GM23338 (cell line): ENCODE data around the gene SMOC2. TPM values are rescaled to one million over a fixed set of nuclear protein-coding genes. Genes with fewer than 3 reads are reported as not detected.

Experiments
- ATAC-seq: fragments of 200-7000 bp; cut with Tn5 transposase; 3 replicates; pipeline ENCODE4 v1.9.1; 2020
- DNase-seq: peaks from one replicate; pipeline ENCODE4 v3.0.0-alpha.2; 2015; ENCODE audit warnings: low spot score
- H2AFZ ChIP-seq: fragments of 200-600 bp; sonication (generic); 2 replicates; pipeline ENCODE4 v1.8.0; 2016; ENCODE audit warnings: antibody characterized with exemption, mild to moderate bottlenecking, moderate library complexity
- H3F3A ChIP-seq: fragments of 200-600 bp; sonication (generic); replicated peaks from 2 replicates; pipeline ENCODE4 v1.8.0; 2017; ENCODE audit warnings: antibody characterized with exemption, mixed run types, low read depth
- H3K27ac ChIP-seq: fragments of 200-600 bp; sonication (generic); 2 replicates; pipeline ENCODE4 v1.6.1; 2016; ENCODE audit warnings: low read depth
- H3K27me3 ChIP-seq: fragments of 200-600 bp; sonication (generic); 2 replicates; pipeline ENCODE4 v1.8.0; 2016; ENCODE audit warnings: mild to moderate bottlenecking, mixed run types, moderate library complexity; ENCODE audit not compliant: insufficient read depth
- H3K36me3 ChIP-seq: fragments of 200-600 bp; sonication (generic); 2 replicates; pipeline ENCODE4 v1.8.0; 2016; ENCODE audit warnings: mild to moderate bottlenecking; ENCODE audit not compliant: insufficient read depth
- H3K4me1 ChIP-seq: fragments of 200-600 bp; sonication (generic); 2 replicates; pipeline ENCODE4 v1.8.0; 2016; ENCODE audit warnings: mild to moderate bottlenecking, moderate library complexity; ENCODE audit not compliant: insufficient read depth
- H3K4me2 ChIP-seq: fragments of 200-600 bp; sonication (generic); 2 replicates; pipeline ENCODE4 v1.7.1; 2017; ENCODE audit warnings: mixed run types
- H3K4me3 ChIP-seq: fragments of 200-600 bp; sonication (generic); 2 replicates; pipeline ENCODE4 v1.6.1; 2016; ENCODE audit warnings: mixed run types
- H3K79me2 ChIP-seq: fragments of 200-600 bp; sonication (generic); replicated peaks from 2 replicates; pipeline ENCODE4 v1.8.0; 2017; ENCODE audit warnings: mild to moderate bottlenecking; ENCODE audit not compliant: insufficient read depth
- H3K9me2 ChIP-seq: fragments of 200-600 bp; sonication (generic); 2 replicates; pipeline ENCODE4 v1.8.0; 2017; ENCODE audit not compliant: insufficient read depth
- H4K20me1 ChIP-seq: fragments of 200-600 bp; sonication (generic); replicated peaks from 2 replicates; pipeline ENCODE4 v1.8.0; 2017; ENCODE audit warnings: mild to moderate bottlenecking; ENCODE audit not compliant: insufficient read depth
- H3K27ac Mint-ChIP-seq: 2 replicates; pipeline ENCODE4 v1.8.0; 2020; ENCODE audit warnings: inconsistent platforms, mild to moderate bottlenecking, moderate library complexity, mixed read lengths
- H3K27me3 Mint-ChIP-seq: 3 replicates; pipeline ENCODE4 v1.8.0; 2022; ENCODE audit warnings: low read depth, mild to moderate bottlenecking, moderate library complexity, mixed read lengths, inconsistent platforms; ENCODE audit not compliant: insufficient read depth, poor library complexity
- H3K36me3 Mint-ChIP-seq: 3 replicates; pipeline ENCODE4 v1.8.0; 2021; ENCODE audit warnings: low read depth, mild to moderate bottlenecking, inconsistent platforms, moderate library complexity, mixed read lengths
- H3K4me1 Mint-ChIP-seq: 3 replicates; pipeline ENCODE4 v1.8.0; 2020; ENCODE audit warnings: mild to moderate bottlenecking, inconsistent platforms, mixed read lengths
- H3K4me3 Mint-ChIP-seq: 3 replicates; pipeline ENCODE4 v1.8.0; 2021; ENCODE audit warnings: moderate library complexity, mild to moderate bottlenecking, inconsistent platforms, mixed read lengths
- H3K9me3 Mint-ChIP-seq: 3 replicates; pipeline ENCODE4 v1.8.0; 2020; ENCODE audit warnings: moderate library complexity, mild to moderate bottlenecking, inconsistent platforms, mixed read lengths
- CREB1 ChIP-seq: fragments of 250-450 bp; sonication (Bioruptor Pico); IDR thresholded peaks from 2 replicates; pipeline ENCODE4 v1.5.0; 2020; ENCODE audit warnings: low read depth, mild to moderate bottlenecking, moderate library complexity
- CTCF ChIP-seq, 2 experiments: fragments of 200-600 bp in 1 of 2; sonication (generic) in 1 of 2; conservative IDR thresholded peaks; 2 replicates each; pipeline versions ENCODE4 v1.5.1 to v1.6.1; 2016 to 2017; ENCODE audit warnings: antibody characterized with exemption in 2 of 2, low read depth in 2 of 2, mild to moderate bottlenecking in 2 of 2, moderate library complexity in 1 of 2
- ETS1 ChIP-seq: IDR thresholded peaks from 2 replicates; pipeline ENCODE4 v1.6.1; 2016; ENCODE audit warnings: antibody characterized with exemption
- EZH2 ChIP-seq: fragments of 200-600 bp; sonication (generic); IDR thresholded peaks from one replicate; pipeline ENCODE4 v1.8.0; 2017; ENCODE audit warnings: antibody characterized with exemption, mild to moderate bottlenecking, low read depth; ENCODE audit not compliant: unreplicated experiment
- EZH2phosphoT487 ChIP-seq: fragments of 200-600 bp; sonication (generic); IDR thresholded peaks from one replicate; pipeline ENCODE4 v1.8.1; 2018; ENCODE audit warnings: antibody characterized with exemption; ENCODE audit not compliant: unreplicated experiment
- JUNB ChIP-seq: IDR thresholded peaks from one replicate; pipeline ENCODE4 v1.6.1; 2016; ENCODE audit warnings: antibody characterized with exemption; ENCODE audit not compliant: unreplicated experiment
- NANOG ChIP-seq: IDR thresholded peaks from 2 replicates; pipeline ENCODE4 v1.6.1; 2016; ENCODE audit warnings: antibody characterized with exemption, borderline replicate concordance
- POLR2AphosphoS5 ChIP-seq: IDR thresholded peaks from 2 replicates; pipeline ENCODE4 v1.6.1; 2016; ENCODE audit warnings: antibody characterized with exemption, low read depth
- REST ChIP-seq: IDR thresholded peaks from one replicate; pipeline ENCODE4 v1.6.1; 2018; ENCODE audit warnings: antibody characterized with exemption; ENCODE audit not compliant: unreplicated experiment
- STAT1 ChIP-seq: IDR thresholded peaks from one replicate; pipeline ENCODE4 v1.6.1; 2016; ENCODE audit warnings: antibody characterized with exemption; ENCODE audit not compliant: unreplicated experiment
- ZNF114 ChIP-seq: fragments of 250-450 bp; sonication (Bioruptor Pico); IDR thresholded peaks from 2 replicates; pipeline ENCODE4 v1.5.0; 2020; ENCODE audit warnings: mild to moderate bottlenecking, moderate library complexity
- ZNF331 ChIP-seq: fragments of 250-450 bp; sonication (Bioruptor Pico); IDR thresholded peaks from 2 replicates; pipeline ENCODE4 v1.5.0; 2020; ENCODE audit warnings: low read depth, mild to moderate bottlenecking, moderate library complexity
- ZNF462 ChIP-seq: fragments of 250-450 bp; sonication (Bioruptor Pico); IDR thresholded peaks from 2 replicates; pipeline ENCODE4 v1.5.0; 2020; ENCODE audit warnings: mild to moderate bottlenecking, moderate library complexity
- polyA plus RNA-seq: library from polyadenylated mRNA; unstranded; fragments of >200 nt; fragmentation: Nextera tagmentation; extraction: Ambion mirVana; gene quantifications from 2 replicates; pipeline ENCODE4 v1.2.1, GENCODE V29; 2016
- total RNA-seq: library from RNA; depleted of rRNA; stranded (reverse); fragments of >200 nt; shearing (Covaris generic); gene quantifications from 2 replicates; pipeline ENCODE4 v1.2.3, GENCODE V29; 2014

SMOC2 gene
- total and polyA plus RNA-seq, 2 experiments from 2014 or later: 4.3 to 6.5 TPM

- H3K27me3 Mint-ChIP-seq: peaks cover 4% of the 10 kb centered on the region
- peaks cover 46% of the 10 kb centered on the region for H3K4me1 Mint-ChIP-seq
- TF ChIP-seq EZH2 (no peak), STAT1 (no peak), ZNF114 (CRISPR knock-in tag) (no peak), ZNF331 (CRISPR knock-in tag) (no peak), JUNB (no peak), CTCF (conservative IDR thresholded peaks at IDR 0.05; ENCODE audit: low read depth in 2 of 2) (no peak), ETS1 (no peak), CREB1 (no peak), NANOG (no peak), ZNF462 (CRISPR knock-in tag) (no peak), EZH2phosphoT487 (no peak), POLR2AphosphoS5 (no peak), REST (no peak)
- DNase-seq (no peak), ATAC-seq (peak; percentile 26; the same call in 2 of the 3 replicates)
- Histone ChIP-seq H3K27ac (no peak overlapping the region), H3K4me3 (no peak overlapping the region), H3F3A (no peaks in the 10 kb centered on the region), H2AFZ (no peak overlapping the region), H3K4me1 (peaks cover 10% of the 10 kb centered on the region; the same call in 1 of the 2 replicates), H4K20me1 (no peaks in the 10 kb centered on the region), H3K79me2 (no peaks in the 10 kb centered on the region), H3K27me3 (no peaks in the 10 kb centered on the region), H3K4me2 (no peak overlapping the region), H3K9me2 (no peaks in the 10 kb centered on the region), H3K36me3 (no peaks in the 10 kb centered on the region)
- H3K4me3 Mint-ChIP-seq: no peak overlapping the region
- H3K27ac Mint-ChIP-seq: no peak overlapping the region
- peaks cover 8% of the 10 kb centered on the region for H3K36me3 Mint-ChIP-seq
- H3K9me3 Mint-ChIP-seq: peaks cover 9% of the 10 kb centered on the region; the same call in 2 of the 3 replicates
Measured at GRCh38 chr6:168637834-168638233, 196.8 kb downstream of the SMOC2 start.
